GM23338 (cell line): ENCODE results near the gene DPH7.

Experiments used
- EZH2 ChIP-seq: fragments of 200-600 bp; sonication (generic); IDR thresholded peaks from one replicate; pipeline ENCODE4 v1.8.0; 2017; ENCODE audit warnings: antibody characterized with exemption, mild to moderate bottlenecking, low read depth; ENCODE audit not compliant: unreplicated experiment
- EZH2phosphoT487 ChIP-seq: fragments of 200-600 bp; sonication (generic); IDR thresholded peaks from one replicate; pipeline ENCODE4 v1.8.1; 2018; ENCODE audit warnings: antibody characterized with exemption; ENCODE audit not compliant: unreplicated experiment
- JUNB ChIP-seq: IDR thresholded peaks from one replicate; pipeline ENCODE4 v1.6.1; 2016; ENCODE audit warnings: antibody characterized with exemption; ENCODE audit not compliant: unreplicated experiment
- POLR2AphosphoS5 ChIP-seq: IDR thresholded peaks from 2 replicates; pipeline ENCODE4 v1.6.1; 2016; ENCODE audit warnings: antibody characterized with exemption, low read depth
- TF ChIP-seq, protein P1 (sequence below), 2 experiments: fragments of 200-600 bp in 1 of 2; sonication (generic) in 1 of 2; conservative IDR thresholded peaks; 2 replicates each; pipeline versions ENCODE4 v1.5.1 to v1.6.1; 2016 to 2017; ENCODE audit warnings: antibody characterized with exemption in 2 of 2, low read depth in 2 of 2, mild to moderate bottlenecking in 2 of 2, moderate library complexity in 1 of 2
- TF ChIP-seq, protein P2 (sequence below): IDR thresholded peaks from one replicate; pipeline ENCODE4 v1.6.1; 2018; ENCODE audit warnings: antibody characterized with exemption; ENCODE audit not compliant: unreplicated experiment
- TF ChIP-seq, protein P3 (sequence below): IDR thresholded peaks from 2 replicates; pipeline ENCODE4 v1.6.1; 2016; ENCODE audit warnings: antibody characterized with exemption

DNA sequence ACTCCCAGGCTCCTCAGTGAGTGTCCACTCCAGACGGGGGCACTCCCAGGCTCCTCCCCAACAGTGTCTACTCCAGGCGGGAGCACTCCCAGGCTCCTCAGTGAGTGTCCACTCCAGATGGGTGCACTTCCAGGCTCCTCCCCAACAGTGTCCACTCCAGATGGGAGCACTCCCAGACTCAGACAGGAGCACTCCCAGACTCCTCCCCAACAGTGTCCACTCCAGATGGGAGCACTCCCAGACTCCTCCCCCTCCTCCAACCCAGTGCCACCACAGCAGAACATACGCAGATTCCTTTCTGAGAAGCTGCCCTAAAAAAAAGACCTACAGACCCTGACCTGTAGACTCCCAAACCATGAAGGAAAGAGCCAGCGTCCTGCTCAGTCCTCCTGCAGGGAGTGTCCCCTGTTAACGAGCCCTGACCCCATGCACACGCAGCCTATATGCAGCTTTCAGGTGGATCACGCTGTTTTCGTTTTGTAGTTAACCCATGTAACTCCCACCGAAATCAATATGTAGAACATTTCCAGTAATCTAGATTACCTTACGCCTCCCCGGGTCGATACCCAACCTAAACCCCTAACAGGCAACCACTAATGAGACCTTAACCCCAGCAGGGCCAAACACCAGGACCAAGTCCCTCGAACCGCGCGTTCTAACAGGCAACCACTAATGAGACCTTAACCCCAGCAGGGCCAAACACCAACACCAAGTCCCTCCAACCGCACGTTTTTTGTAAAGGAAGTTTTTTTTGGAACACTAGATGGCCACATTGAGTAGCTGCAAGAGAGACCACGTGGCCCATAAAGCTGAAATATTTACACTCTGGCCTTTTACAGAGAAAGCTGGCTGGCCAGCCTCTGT lies 44.2 kb downstream of the DPH7 start:
- TF ChIP-seq, protein P1, sequence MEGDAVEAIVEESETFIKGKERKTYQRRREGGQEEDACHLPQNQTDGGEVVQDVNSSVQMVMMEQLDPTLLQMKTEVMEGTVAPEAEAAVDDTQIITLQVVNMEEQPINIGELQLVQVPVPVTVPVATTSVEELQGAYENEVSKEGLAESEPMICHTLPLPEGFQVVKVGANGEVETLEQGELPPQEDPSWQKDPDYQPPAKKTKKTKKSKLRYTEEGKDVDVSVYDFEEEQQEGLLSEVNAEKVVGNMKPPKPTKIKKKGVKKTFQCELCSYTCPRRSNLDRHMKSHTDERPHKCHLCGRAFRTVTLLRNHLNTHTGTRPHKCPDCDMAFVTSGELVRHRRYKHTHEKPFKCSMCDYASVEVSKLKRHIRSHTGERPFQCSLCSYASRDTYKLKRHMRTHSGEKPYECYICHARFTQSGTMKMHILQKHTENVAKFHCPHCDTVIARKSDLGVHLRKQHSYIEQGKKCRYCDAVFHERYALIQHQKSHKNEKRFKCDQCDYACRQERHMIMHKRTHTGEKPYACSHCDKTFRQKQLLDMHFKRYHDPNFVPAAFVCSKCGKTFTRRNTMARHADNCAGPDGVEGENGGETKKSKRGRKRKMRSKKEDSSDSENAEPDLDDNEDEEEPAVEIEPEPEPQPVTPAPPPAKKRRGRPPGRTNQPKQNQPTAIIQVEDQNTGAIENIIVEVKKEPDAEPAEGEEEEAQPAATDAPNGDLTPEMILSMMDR (conservative IDR thresholded peaks at IDR 0.05; ENCODE audit: low read depth in 2 of 2): peak; percentile 65 to 66
- TF ChIP-seq POLR2AphosphoS5 (no peak), EZH2 (no peak), EZH2phosphoT487 (no peak), JUNB (no peak)
- TF ChIP-seq, protein P2, sequence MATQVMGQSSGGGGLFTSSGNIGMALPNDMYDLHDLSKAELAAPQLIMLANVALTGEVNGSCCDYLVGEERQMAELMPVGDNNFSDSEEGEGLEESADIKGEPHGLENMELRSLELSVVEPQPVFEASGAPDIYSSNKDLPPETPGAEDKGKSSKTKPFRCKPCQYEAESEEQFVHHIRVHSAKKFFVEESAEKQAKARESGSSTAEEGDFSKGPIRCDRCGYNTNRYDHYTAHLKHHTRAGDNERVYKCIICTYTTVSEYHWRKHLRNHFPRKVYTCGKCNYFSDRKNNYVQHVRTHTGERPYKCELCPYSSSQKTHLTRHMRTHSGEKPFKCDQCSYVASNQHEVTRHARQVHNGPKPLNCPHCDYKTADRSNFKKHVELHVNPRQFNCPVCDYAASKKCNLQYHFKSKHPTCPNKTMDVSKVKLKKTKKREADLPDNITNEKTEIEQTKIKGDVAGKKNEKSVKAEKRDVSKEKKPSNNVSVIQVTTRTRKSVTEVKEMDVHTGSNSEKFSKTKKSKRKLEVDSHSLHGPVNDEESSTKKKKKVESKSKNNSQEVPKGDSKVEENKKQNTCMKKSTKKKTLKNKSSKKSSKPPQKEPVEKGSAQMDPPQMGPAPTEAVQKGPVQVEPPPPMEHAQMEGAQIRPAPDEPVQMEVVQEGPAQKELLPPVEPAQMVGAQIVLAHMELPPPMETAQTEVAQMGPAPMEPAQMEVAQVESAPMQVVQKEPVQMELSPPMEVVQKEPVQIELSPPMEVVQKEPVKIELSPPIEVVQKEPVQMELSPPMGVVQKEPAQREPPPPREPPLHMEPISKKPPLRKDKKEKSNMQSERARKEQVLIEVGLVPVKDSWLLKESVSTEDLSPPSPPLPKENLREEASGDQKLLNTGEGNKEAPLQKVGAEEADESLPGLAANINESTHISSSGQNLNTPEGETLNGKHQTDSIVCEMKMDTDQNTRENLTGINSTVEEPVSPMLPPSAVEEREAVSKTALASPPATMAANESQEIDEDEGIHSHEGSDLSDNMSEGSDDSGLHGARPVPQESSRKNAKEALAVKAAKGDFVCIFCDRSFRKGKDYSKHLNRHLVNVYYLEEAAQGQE: no peak
- TF ChIP-seq, protein P3, sequence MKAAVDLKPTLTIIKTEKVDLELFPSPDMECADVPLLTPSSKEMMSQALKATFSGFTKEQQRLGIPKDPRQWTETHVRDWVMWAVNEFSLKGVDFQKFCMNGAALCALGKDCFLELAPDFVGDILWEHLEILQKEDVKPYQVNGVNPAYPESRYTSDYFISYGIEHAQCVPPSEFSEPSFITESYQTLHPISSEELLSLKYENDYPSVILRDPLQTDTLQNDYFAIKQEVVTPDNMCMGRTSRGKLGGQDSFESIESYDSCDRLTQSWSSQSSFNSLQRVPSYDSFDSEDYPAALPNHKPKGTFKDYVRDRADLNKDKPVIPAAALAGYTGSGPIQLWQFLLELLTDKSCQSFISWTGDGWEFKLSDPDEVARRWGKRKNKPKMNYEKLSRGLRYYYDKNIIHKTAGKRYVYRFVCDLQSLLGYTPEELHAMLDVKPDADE: no peak
